Endodermal cell (in vitro differentiated cells): Measurements from ENCODE around the gene ZC3H4. TPM values are rescaled to one million over a fixed set of nuclear protein-coding genes. Genes with fewer than 3 reads are reported as not detected.
A peak's percentile ranks its signal among the peaks of the same experiment; 100 is the strongest.

Source experiments
- DNase-seq: peaks from one replicate; pipeline ENCODE4 v3.0.0-alpha.2; 2017
- H3K27ac ChIP-seq: 2 replicates; pipeline ENCODE4 v1.5.1; 2013; ENCODE audit warnings: mild to moderate bottlenecking, low read depth, low read length, moderate library complexity
- H3K27me3 ChIP-seq: 2 replicates; pipeline ENCODE4 v1.6.1; 2013; ENCODE audit warnings: mild to moderate bottlenecking, low read length, moderate library complexity; ENCODE audit not compliant: insufficient read depth, control insufficient read depth, poor library complexity, severe bottlenecking
- H3K36me3 ChIP-seq: 2 replicates; pipeline ENCODE4 v1.7.0; 2013; ENCODE audit warnings: mild to moderate bottlenecking, low read length, moderate library complexity; ENCODE audit not compliant: control insufficient read depth, insufficient read depth
- H3K4me1 ChIP-seq: one replicate; pipeline ENCODE4 v1.7.0; 2013; ENCODE audit warnings: low read length; ENCODE audit not compliant: control insufficient read depth, insufficient read depth
- H3K4me3 ChIP-seq: 2 replicates; pipeline ENCODE4 v1.5.1; 2013; ENCODE audit warnings: mild to moderate bottlenecking, low read length, moderate library complexity
- H3K9ac ChIP-seq: 2 replicates; pipeline ENCODE4 v1.6.1; 2013; ENCODE audit warnings: mild to moderate bottlenecking, low read length, moderate library complexity; ENCODE audit not compliant: poor library complexity, severe bottlenecking; ENCODE audit errors: extremely low read depth
- H3K9me3 ChIP-seq: 2 replicates; pipeline ENCODE4 v1.6.1; 2013; ENCODE audit warnings: mild to moderate bottlenecking, low read length, moderate library complexity; ENCODE audit not compliant: control insufficient read depth
- H3K27ac Mint-ChIP-seq: 2 replicates; pipeline ENCODE4 v1.8.0; 2020; ENCODE audit warnings: mixed read lengths
- H3K27me3 Mint-ChIP-seq: 2 replicates; pipeline ENCODE4 v1.8.0; 2021; ENCODE audit warnings: mild to moderate bottlenecking, mixed read lengths; ENCODE audit not compliant: insufficient read depth
- H3K36me3 Mint-ChIP-seq: 2 replicates; pipeline ENCODE4 v1.8.0; 2020; ENCODE audit warnings: low read depth, mixed read lengths
- H3K4me1 Mint-ChIP-seq: 2 replicates; pipeline ENCODE4 v1.8.0; 2020; ENCODE audit warnings: mixed read lengths
- H3K4me3 Mint-ChIP-seq: 2 replicates; pipeline ENCODE4 v1.8.0; 2020; ENCODE audit warnings: mild to moderate bottlenecking, moderate library complexity, mixed read lengths
- H3K9me3 Mint-ChIP-seq: 2 replicates; pipeline ENCODE4 v1.8.0; 2020; ENCODE audit warnings: mild to moderate bottlenecking, mixed read lengths
- CTCF ChIP-seq: fragments of 200-600 bp; sonication (generic); conservative IDR thresholded peaks from 2 replicates; pipeline ENCODE4 v1.5.0; 2021; ENCODE audit warnings: antibody characterized with exemption, mild to moderate bottlenecking
- WGBS, 2 experiments: methylation state at CpG; one replicate each; pipeline versions ENCODE4 v1.1.5 to v1.1.7; 2013; ENCODE audit warnings: missing lambda C conversion rate in 2 of 2, mixed read lengths in 1 of 2; ENCODE audit not compliant: insufficient coverage in 1 of 2, insufficient read length in 1 of 2; 5-methylcytosine and 5-hydroxymethylcytosine counted together
- total RNA-seq, 2 donors: library from RNA; stranded (reverse); fragmentation: NEBNext Ultra II Directional in 1 of 2; extraction: Animal tissue kit (Norgen Biotek cat#: 25700) in 1 of 2; gene quantifications; 2 replicates in 1 of 2; 3 replicates in 1 of 2; pipeline ENCODE4 v1.2.1, GENCODE V29; 2021

Gene ZC3H4
- total RNA-seq, 2 donors from 2014 or later, result 64.9 to 82.5 TPM

GRCh38 chr19:47110521-47111005, 3.0 kb downstream of the ZC3H4 start:
- DNase-seq, result no peak
- peak overlapping the region; percentile 91 for H3K4me3 Mint-ChIP-seq
- Histone ChIP-seq H3K27ac (peak overlapping the region; percentile 97), H3K27me3 (no peaks in the 10 kb centered on the region), H3K9me3 (no peaks in the 10 kb centered on the region), H3K4me3 (peak overlapping the region; percentile 97), H3K4me1 (peaks cover 2% of the 10 kb centered on the region), H3K36me3 (peaks cover 17% of the 10 kb centered on the region), H3K9ac (peak overlapping the region; percentile 98)
- 0 to 2% methylated on average over 5 to 11 of the region's 12 CpGs for WGBS, 2 experiments
- no peaks in the 10 kb centered on the region for H3K27me3 Mint-ChIP-seq
- peaks cover 24% of the 10 kb centered on the region for H3K36me3 Mint-ChIP-seq
- no peak for TF ChIP-seq CTCF
- H3K9me3 Mint-ChIP-seq, result no peaks in the 10 kb centered on the region
- H3K27ac Mint-ChIP-seq, result peak overlapping the region; percentile 97
- H3K4me1 Mint-ChIP-seq, result peaks cover 46% of the 10 kb centered on the region

- Mint-ChIP-seq H3K27me3 (no peaks in the 10 kb centered on the region), H3K36me3 (peaks cover 31% of the 10 kb centered on the region), H3K4me3 (peak overlapping the region; percentile 91), H3K27ac (peak overlapping the region; percentile 97), H3K4me1 (peaks cover 46% of the 10 kb centered on the region), H3K9me3 (no peaks in the 10 kb centered on the region)
- peaks cover 24% of the 10 kb centered on the region for H3K36me3 ChIP-seq
- peak; percentile 58 for DNase-seq
- H3K4me1 ChIP-seq, result peaks cover 2% of the 10 kb centered on the region
- H3K4me3 ChIP-seq, result peak overlapping the region; percentile 97
- TF ChIP-seq CTCF, result no peak
- H3K9ac ChIP-seq, result peak overlapping the region; percentile 98
- no peaks in the 10 kb centered on the region for H3K27me3 ChIP-seq
- peak overlapping the region; percentile 97 for H3K27ac ChIP-seq
- no peaks in the 10 kb centered on the region for H3K9me3 ChIP-seq
- WGBS, 2 experiments, result 31 to 44% methylated on average over 11 to 14 of the region's 15 CpGs
These were observed 3.8 kb downstream of the ZC3H4 start for GRCh38 chr19:47109541-47110375.

- H3K4me3 ChIP-seq, result peak overlapping the region; percentile 97
- peaks cover 26% of the 10 kb centered on the region for H3K36me3 ChIP-seq
- no peaks in the 10 kb centered on the region for H3K27me3 ChIP-seq
- 34% methylated on average over 2 of the region's 2 CpGs; no CpG with 5 or more reads in 1 of the 2 experiments for WGBS, 2 experiments
- Mint-ChIP-seq H3K4me3 (peak overlapping the region; percentile 91), H3K36me3 (peaks cover 37% of the 10 kb centered on the region), H3K9me3 (no peaks in the 10 kb centered on the region), H3K4me1 (peaks cover 46% of the 10 kb centered on the region), H3K27ac (peak overlapping the region; percentile 97), H3K27me3 (no peaks in the 10 kb centered on the region)
- DNase-seq, result no peak
- no peak for TF ChIP-seq CTCF
- peak overlapping the region; percentile 98 for H3K9ac ChIP-seq
- peak overlapping the region; percentile 97 for H3K27ac ChIP-seq
- H3K9me3 ChIP-seq, result no peaks in the 10 kb centered on the region
- peaks cover 2% of the 10 kb centered on the region for H3K4me1 ChIP-seq
These were observed 4.4 kb downstream of the ZC3H4 start for GRCh38 chr19:47109177-47109540.
